Stimulated activated CD8-positive, alpha-beta memory T cell treated with anti-CD3 and anti-CD28 coated beads, Interleukin-12 subunit alpha, Interleukin-12 subunit beta, amount 100 ng/mL, for 1 hour (primary cell): ENCODE results near the gene KLF6.

ENCODE experiments used
- DNase-seq: peaks from one replicate; pipeline ENCODE4 v3.0.0-alpha.2; 2020; ENCODE audit warnings: low read depth

Gene KLF6

GRCh38 chr10:3774814-3775695 is 10.0 kb downstream of the KLF6 start:
- no peak for DNase-seq

GRCh38 chr10:3774018-3774813 is 10.8 kb downstream of the KLF6 start:
- DNase-seq, result no peak

- DNase-seq, result no peak
These were observed 11.5 kb downstream of the KLF6 start for GRCh38 chr10:3773460-3774017.

- DNase-seq, result no peak
These were observed 12.4 kb downstream of the KLF6 start for GRCh38 chr10:3772361-3773171.

GRCh38 chr10:3770611-3771110 is 14.3 kb downstream of the KLF6 start:
- no peak for DNase-seq

- no peak for DNase-seq
These were observed 15.5 kb downstream of the KLF6 start for GRCh38 chr10:3769556-3769955.

- no peak for DNase-seq
These were observed 18.8 kb downstream of the KLF6 start for GRCh38 chr10:3766046-3766756.

GRCh38 chr10:3765146-3765545 is 19.9 kb downstream of the KLF6 start:
- DNase-seq, result no peak

- DNase-seq, result no peak
These were observed 20.3 kb downstream of the KLF6 start for GRCh38 chr10:3764626-3765112.

GRCh38 chr10:3763852-3764625 is 21.0 kb downstream of the KLF6 start:
- DNase-seq, result no peak

- DNase-seq, result no peak
These were observed 22.0 kb downstream of the KLF6 start for GRCh38 chr10:3763035-3763456.

GRCh38 chr10:3762309-3762708 is 22.7 kb downstream of the KLF6 start:
- no peak for DNase-seq

- no peak for DNase-seq
These were observed 23.1 kb downstream of the KLF6 start for GRCh38 chr10:3761904-3762303.

- DNase-seq, result no peak
These were observed 23.9 kb downstream of the KLF6 start for GRCh38 chr10:3761021-3761686.

- DNase-seq, result no peak
These were observed 24.9 kb downstream of the KLF6 start for GRCh38 chr10:3760083-3760482.

GRCh38 chr10:3759397-3759796 is 25.6 kb downstream of the KLF6 start:
- DNase-seq, result no peak

- DNase-seq, result no peak
These were observed 26.5 kb downstream of the KLF6 start for GRCh38 chr10:3758491-3758970.

GRCh38 chr10:3757638-3758490 is 27.1 kb downstream of the KLF6 start:
- peak; percentile 45 for DNase-seq
